HG03378 (cell line): ENCODE data around the gene VASN.
"Not testable (repeated sequence)": the region's sequence is repeated elsewhere in the genome, so short reads cannot be mapped to it uniquely, and the experiment has no call there.

Source experiments
- ATAC-seq: cut with Tn5 transposase; IDR thresholded peaks from one replicate; pipeline ENCODE4 v1.9.1; 2021; ENCODE audit warnings: mild to moderate bottlenecking, moderate library complexity; ENCODE audit not compliant: unreplicated experiment

Gene VASN

GRCh38 chr16:4383591-4384444 lies 12.2 kb downstream of the VASN start:
- ATAC-seq: no peak

- ATAC-seq: no peak
These were observed 12.9 kb downstream of the VASN start for GRCh38 chr16:4384509-4384942.

GRCh38 chr16:4385066-4385788 lies 13.6 kb downstream of the VASN start:
- ATAC-seq: no peak

- ATAC-seq: no peak
These were observed 14.3 kb downstream of the VASN start for GRCh38 chr16:4385789-4386450.

- no peak for ATAC-seq
These were observed 14.8 kb downstream of the VASN start for GRCh38 chr16:4386451-4386805.

- no peak for ATAC-seq
These were observed 15.4 kb downstream of the VASN start for GRCh38 chr16:4386951-4387565.

- no peak for ATAC-seq
These were observed 16.1 kb downstream of the VASN start for GRCh38 chr16:4387781-4388180.

- ATAC-seq: no peak
These were observed 16.8 kb downstream of the VASN start for GRCh38 chr16:4388271-4389021.

GRCh38 chr16:4389051-4389955 lies 17.7 kb downstream of the VASN start:
- no peak for ATAC-seq

GRCh38 chr16:4390266-4391260 lies 18.9 kb downstream of the VASN start:
- no peak for ATAC-seq

- no peak for ATAC-seq
These were observed 20.2 kb downstream of the VASN start for GRCh38 chr16:4391631-4392381.

GRCh38 chr16:4392382-4393239 lies 21.0 kb downstream of the VASN start:
- no peak for ATAC-seq

GRCh38 chr16:4393240-4393600 lies 21.6 kb downstream of the VASN start:
- ATAC-seq: no peak

GRCh38 chr16:4393850-4394249 lies 22.2 kb downstream of the VASN start:
- ATAC-seq: not testable (repeated sequence)

- ATAC-seq: no peak
These were observed 23.5 kb downstream of the VASN start for GRCh38 chr16:4395055-4395726.
